ENCODE data around the gene GTF2IRD1.
"Not testable (repeated sequence)": the region's sequence is repeated elsewhere in the genome, so short reads cannot be mapped to it uniquely, and the experiment has no call there.

Gene GTF2IRD1

DNA sequence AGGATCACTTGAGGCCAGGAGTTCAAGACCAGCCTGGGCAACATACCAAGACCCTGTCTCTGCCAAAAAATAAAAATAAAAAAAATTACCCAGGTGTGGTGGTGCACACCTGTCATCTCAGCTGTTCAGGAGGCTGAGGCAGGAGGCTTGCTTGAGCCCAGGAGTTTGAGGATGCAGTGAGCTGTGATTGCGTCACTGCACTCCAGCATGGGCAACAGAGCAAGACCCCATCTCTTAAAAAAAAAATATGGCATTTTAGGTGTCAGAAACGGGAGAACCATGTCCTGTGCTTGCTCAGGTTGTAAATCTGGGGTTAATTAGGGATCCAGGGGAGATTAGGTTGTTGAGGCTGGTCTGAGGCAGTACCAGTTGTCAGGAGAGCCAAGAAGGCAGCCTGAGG, 64.9 kb downstream of the GTF2IRD1 start:
- DNase-seq, result no peak

DNA sequence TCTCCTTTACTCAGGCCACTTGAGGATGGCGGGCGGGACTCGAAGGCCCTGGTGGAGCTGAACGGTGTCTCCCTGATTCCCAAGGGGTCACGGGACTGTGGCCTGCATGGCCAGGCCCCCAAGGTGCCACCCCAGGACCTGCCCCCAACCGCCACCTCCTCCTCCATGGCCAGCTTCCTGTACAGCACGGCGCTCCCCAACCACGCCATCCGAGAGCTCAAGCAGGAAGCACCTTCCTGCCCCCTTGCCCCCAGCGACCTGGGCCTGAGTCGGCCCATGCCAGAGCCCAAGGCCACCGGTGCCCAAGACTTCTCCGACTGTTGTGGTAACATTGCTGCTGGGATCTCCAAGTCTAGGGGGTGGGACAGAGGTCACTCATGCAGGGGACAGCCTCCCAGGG, 65.7 kb downstream of the GTF2IRD1 start:
- no peak for DNase-seq

- no peak for DNase-seq
These were observed 68.1 kb downstream of the GTF2IRD1 start for GRCh38 chr7:74521855-74522254.

DNA sequence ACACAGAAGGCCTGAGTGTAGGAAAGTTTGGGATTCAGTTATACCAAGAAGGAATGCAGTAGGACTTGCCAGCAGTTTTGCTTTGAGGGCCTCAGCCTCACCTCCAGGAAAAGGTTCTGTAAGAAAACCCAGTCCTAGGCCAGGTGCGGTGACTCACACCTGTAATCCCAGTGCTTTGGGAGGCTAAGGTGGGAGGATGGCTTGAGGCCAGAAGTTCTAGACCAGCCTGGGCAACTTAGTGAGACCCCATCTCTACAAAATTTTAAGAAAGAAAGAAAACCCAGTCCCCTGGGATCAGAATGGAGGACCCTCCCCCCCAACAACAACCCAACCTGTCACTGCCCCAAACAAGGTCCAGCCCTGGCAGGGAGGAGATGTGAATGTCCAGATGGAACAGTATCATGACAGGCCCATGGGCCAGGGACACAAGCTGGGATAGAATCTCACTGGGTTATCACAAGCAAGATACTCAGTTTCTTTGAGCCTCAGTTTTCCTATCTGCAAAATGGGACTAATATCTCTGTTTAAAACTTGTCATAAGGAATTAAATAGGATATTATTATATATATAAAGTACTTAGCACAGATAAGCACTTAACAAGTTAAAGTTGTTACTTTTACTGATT, 68.7 kb downstream of the GTF2IRD1 start:
- no peak for DNase-seq

DNA sequence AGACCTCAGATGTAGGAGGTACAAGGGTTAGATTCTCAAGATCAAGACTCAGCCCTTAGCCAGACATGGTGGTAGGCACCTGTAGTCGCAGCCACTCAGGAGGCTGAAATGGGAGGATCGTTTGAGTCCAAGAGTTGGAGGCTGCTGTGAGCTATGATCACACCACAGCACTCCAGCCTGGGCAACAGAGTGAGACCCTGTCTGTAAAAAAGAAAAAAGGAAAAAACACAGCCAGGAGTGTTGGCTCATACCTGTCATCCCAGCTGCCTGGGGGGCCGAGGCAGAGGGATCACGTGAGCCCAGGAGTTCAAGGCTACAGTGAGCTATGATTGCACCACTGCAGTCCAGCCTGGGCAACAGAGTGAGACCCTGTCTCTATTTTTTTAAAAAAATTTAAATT, 69.3 kb downstream of the GTF2IRD1 start:
- DNase-seq, result no peak

DNA sequence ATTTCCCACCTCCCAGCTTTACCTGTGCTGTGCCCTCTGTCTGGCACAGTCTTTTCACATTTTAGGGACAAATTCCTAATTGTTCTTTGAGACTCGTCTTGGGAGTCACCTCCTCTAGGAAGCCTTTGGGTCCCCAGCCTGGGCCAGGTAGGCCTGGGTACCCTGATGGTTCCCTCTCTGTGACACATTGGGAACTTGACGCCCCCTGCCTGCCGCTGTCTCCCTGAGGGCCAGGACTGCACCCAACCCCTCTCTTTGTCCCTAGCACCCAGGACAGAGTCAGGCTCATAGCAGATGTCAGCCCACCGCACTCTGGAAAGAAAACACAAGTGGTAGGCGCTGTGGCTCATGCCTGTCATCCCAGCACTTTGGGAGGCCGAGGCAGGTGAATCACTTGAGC, 71.4 kb downstream of the GTF2IRD1 start:
- no peak for DNase-seq

DNA sequence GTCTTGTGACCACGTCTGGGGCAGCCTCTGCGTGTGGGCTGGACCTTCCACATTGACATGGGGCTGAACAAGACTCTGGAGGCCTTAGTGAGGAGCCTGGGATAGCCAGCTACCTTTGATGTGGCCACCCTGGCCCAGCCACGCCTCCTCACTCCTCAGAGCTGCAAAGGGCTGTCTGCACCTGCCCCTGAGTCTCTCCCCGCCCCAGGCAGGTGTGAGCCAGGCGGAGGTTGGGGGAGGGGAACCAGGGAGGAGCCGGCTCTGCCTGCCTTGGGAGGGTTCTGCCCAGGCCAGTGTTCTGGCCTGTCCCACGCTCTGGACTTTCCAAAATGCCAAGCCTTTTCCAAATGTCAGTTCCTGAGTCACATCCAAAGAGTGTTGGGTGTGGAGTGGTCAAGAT, 72.2 kb downstream of the GTF2IRD1 start:
- DNase-seq, result no peak

DNA sequence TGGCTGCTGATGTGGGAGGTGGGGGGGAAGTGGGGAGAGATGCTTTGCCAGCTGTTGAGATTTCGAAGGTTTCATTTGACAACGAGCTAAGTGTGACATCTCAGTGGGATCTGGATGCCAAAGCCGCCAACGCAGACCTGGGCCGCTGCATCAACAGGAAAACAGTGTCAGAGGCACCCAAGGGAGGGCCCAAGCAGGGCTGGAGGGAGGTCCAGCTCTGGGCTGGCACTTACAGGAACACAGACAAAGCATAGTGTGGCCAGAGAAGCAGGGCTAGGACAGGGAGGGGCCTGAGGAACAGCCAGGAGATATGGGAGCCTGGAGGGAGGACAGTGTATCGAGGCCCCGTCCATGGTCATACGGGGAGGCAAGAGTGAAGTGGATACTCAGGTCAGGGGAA, 73.1 kb downstream of the GTF2IRD1 start:
- no peak for DNase-seq

DNA sequence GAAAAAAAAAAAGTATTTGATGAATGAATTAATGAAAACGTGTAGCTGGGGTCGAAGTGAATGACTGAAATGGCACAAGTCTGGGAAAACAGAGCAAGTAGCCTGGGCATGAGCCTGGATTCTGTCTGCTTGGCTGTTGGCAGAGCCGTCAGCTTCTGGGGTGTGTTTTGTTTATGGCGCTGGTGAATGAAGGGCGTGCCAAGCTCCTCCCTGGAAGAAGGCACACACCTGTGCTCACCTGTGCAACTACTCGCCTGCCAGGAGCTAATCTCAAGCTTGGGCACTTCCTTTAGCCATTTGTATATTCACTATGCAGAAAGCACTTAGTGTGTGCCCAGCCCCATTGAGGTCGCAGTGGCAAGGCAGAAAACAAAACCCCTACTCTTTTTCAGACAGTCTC, 74.1 kb downstream of the GTF2IRD1 start:
- no peak for DNase-seq

DNA sequence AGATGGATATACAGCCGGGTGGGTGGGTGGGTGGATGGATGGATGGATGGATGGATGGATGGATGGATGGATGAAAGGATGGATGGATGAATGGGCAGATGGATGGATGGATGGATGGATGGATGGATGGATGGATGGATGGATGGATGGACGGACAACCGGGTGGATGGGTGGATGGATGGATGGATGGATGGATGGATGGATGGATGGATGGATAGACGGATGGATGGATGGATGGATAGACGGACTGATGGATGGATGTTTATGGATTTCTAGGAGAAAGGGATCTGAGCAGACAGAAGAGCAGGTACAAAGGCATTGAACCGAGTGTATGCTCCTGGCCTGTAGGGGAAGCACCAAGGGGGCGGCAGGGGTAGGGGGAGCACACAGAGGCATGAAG, 75.1 kb downstream of the GTF2IRD1 start:
- DNase-seq, result not testable (repeated sequence)

GRCh38 chr7:74535951-74536356, 82.2 kb downstream of the GTF2IRD1 start:
- no peak for DNase-seq

GRCh38 chr7:74541937-74542336, 88.2 kb downstream of the GTF2IRD1 start:
- not testable (repeated sequence) for DNase-seq

DNA sequence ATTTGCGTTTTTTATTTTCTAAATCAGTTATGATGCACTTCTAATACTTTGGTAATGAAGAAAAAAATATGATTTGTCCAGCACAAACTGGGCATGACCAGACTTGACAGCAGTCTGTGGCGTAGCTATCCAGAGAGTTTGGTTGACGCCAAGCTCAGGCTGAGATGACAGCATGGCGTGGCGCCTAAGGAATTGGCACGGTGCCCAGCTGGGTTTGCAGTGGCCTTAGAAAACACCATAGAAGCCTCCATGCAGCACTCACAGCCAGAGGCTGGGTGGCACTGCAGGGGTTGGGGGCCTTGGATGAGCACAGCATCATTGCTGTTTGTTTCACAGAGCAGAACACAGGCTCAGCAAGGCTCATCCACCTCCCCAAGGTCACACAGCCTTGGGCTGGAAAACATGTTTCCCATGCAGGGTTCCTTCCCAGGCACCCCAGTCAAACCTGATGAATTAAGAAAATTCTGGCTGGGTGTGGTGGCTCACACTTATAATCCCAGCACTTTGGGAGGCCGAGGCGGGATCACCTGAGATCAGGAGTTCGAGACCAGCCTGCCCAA, 88.9 kb downstream of the GTF2IRD1 start:
- DNase-seq, result no peak

DNA sequence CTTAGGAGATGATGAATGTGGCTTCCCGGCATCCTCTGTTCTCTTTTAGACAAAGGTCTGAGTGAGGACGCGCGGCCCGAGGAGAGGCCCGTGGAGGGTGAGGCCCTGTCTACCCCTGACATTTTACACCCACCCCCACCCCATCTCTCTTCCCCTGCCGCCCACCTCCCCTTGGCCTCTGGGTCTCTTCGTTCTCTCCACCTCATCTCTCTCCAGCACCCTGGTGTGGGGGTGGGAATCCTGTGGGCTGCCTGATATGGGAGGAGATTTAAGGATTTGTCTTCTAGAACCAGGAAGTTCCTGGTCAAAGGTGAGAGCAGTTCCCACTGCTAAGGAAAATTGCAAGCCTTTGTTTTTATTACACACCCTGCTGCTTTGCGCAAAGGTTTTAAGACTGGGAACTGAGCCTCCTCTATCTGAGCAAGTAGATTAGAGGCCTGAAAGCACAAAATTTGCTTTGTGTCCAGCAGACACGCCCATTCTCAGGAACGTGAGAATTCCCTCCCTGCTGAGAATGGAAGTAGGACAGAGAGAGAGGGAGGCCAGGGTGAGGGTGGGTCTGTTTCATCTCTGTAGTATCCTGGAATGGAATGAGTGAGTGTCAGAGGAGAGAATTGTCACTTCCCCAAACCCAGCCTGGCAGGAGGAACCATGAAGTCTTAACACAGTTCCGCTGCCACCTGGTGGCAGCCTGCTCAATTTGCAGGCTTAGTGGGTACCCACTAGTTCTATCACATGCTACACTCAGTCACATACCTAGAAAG, 91.2 kb downstream of the GTF2IRD1 start:
- DNase-seq, result peak in 1 of 2 donors; percentile 43

DNA sequence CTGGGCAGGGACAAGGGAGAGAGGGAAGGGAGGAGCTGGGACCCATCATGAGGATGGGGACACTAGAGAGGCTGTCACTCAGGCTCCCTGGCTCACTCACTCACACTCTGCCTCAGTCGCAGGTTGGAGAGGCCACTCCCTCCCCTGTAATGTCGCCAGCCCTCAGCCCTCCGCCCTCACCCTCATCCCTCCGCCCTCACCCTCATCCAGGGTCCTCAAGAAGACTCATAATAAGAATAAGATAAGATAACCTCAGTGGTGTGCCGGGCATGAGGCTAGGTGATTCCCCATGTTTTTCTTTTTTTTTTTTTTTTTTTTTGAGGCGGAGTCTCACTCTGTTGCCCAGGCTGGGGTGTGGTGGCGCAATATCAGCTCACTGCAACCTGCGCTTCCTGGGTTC, 92.2 kb downstream of the GTF2IRD1 start:
- no peak for DNase-seq

DNA sequence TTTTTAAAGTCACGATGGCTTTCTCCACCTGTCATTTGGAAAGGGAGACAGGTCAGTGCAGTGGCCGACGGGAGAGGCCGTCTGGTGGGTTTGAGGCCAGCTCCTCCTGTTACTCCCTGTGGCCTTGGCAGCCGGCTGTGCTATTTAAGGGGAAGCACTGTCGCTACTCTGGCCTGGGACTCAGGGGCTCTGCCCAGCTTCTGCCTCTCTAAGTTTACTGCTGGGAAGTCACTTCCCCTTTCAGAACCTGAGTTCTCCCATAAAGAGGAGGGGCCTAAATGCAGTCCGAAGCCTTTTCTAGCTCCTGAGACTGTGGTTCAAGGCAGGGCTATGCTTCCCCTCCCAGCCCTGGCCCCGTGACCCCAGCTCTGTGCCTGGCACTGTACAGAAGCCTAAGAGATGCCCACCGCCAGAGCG, 99.9 kb downstream of the GTF2IRD1 start:
- DNase-seq, result peak in 1 of 2 donors; percentile 11

DNA sequence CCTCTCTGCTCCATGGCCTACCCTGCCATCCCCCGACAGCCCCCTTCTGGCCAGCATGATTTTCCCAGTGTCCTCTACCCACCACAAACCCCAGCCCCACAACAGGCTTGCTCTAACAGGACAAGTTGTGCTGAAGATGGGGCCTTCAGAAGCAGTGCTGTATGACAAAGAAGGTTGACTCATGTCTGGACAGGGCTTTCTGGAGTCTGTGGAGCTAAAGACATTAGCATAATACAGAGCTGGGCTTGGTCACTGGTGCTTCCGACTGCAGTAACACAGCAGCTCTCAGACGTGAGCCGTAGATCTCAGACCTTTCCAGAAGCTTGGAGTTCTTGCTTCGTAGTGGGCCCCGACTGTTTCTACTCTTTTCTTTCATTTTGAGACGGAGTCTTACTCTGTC, 100.5 kb downstream of the GTF2IRD1 start:
- DNase-seq, result no peak

DNA sequence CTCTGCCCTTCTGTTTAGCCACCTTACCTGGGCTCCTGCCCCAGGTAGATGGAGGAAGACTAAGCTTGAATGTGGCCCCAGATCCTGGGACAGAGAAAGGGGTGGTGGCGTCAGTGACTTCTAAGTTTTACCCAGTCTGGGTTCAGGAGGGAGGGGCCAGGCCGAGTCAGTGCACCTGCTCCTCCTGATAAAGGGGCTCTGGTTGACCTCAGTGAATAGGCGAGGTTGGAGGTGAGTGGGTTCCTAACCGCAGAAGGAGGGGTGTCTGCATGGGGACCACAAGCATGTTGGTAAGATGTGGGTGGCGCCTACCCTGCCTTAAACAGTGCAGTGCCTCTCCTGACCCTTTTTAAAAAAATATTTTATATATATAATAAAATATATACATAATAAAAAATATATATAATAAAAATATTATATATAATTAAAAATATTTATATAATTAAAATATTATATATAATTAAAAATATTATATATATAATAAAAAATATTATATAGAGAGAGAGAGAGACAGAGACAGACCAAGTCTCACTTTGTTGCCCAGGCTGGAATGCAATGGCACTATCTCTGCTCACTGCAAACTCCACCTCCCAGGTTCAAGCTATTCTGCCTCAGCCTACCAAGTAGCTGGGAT, 106.5 kb downstream of the GTF2IRD1 start:
- DNase-seq, result no peak

GRCh38 chr7:74561898-74562613, 108.3 kb downstream of the GTF2IRD1 start:
- DNase-seq, result no peak

DNA sequence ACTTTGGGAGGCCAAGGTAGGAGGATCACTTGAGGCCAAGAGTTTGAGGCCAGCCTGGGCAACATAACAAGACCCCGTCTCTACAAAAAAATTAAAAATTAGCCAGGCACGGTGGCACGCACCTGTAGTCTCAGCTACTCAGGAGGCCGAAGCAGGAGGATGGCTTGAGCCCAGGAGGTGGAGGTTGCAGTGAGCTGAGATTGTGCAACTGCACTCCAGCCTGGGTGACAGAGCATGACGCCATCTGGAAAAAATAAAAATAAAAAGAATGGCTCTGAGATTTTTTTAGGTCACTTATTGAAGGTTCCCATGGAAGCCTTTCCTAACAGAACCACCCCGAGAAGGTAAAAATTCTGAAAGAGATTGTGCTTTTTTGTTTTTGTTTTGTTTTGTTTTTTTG, 109.9 kb downstream of the GTF2IRD1 start:
- not testable (repeated sequence) for DNase-seq

GRCh38 chr7:74567318-74567668, 113.6 kb downstream of the GTF2IRD1 start:
- no peak for DNase-seq

- no peak for DNase-seq
These were observed 115.0 kb downstream of the GTF2IRD1 start for GRCh38 chr7:74568658-74569057.

GRCh38 chr7:74569501-74570075, 115.9 kb downstream of the GTF2IRD1 start:
- DNase-seq, result no peak

Measured in bone marrow (tissue), 2 donors.